HG02642 (cell line): ENCODE results near the gene KIF19.

Source experiments
- ATAC-seq: cut with Tn5 transposase; IDR thresholded peaks from one replicate; pipeline ENCODE4 v1.9.1; 2021; ENCODE audit warnings: mild to moderate bottlenecking; ENCODE audit not compliant: unreplicated experiment, poor library complexity

Gene KIF19

DNA sequence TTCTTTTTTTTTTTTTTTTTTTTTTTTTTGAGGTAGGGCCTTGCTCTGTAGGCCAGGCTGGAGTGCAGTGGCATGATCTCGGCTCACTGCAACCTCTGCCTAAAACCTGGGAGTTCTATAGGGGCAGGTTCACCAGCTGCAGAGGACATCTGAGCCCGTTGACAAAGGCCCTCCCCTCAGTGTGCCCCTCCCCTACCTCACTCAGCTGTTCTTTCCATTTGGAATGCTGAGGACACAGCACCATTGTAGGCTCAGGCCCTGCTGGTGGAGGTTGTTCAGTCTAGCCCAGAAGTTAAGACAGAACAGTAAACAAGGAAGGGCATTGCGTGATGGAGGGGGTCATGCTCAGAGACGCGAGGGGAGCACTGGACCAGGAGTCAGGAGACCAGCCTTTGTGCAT, 21.8 kb upstream of the KIF19 start:
- no peak for ATAC-seq

GRCh38 chr17:74305865-74306654, 20.0 kb upstream of the KIF19 start:
- no peak for ATAC-seq

GRCh38 chr17:74307984-74308773, 17.8 kb upstream of the KIF19 start:
- no peak for ATAC-seq

- no peak for ATAC-seq
These were observed 16.1 kb upstream of the KIF19 start for GRCh38 chr17:74309902-74310301.

- ATAC-seq: no peak
These were observed 11.1 kb upstream of the KIF19 start for GRCh38 chr17:74314877-74315276.

GRCh38 chr17:74316220-74316619, 9.8 kb upstream of the KIF19 start:
- ATAC-seq: no peak

DNA sequence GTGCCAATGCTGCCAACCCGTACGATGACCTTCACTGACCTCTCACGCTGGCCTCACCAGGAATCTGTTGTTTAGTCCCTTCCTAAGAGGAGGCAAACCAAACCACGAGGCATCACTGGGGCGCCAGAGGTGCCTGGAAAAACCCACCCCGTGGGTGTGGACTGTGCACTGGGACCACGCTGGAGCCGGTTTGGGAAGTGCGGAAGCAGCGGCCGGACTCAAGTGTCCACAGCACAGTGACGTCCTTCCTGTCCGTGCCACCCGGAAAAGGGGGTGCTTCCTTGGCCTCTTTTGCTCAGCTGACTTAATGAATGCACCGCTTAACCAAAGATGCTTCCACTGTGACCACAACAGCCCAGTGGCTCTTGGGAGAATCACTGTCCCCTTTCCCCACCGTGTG, 9.0 kb upstream of the KIF19 start:
- no peak for ATAC-seq

DNA sequence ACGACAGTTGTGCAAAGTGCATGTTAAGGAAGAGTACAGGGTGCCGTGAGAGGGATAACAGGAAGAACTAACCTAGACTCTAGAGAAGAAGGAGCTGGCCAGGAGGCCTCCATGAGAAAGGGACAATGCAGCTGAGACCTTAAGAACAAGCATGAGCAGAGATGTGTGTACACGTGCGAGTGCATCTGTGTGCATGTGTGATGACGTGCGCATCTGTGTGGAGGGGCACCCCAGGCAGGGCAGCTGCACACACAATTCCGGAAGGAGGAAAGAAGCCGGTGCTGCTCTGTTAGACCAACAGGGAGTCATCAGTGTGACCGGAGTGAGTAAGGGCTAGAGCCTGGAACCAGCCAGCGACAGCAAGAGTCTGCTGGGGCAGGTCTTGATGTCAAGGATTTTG, 7.6 kb upstream of the KIF19 start:
- no peak for ATAC-seq

DNA sequence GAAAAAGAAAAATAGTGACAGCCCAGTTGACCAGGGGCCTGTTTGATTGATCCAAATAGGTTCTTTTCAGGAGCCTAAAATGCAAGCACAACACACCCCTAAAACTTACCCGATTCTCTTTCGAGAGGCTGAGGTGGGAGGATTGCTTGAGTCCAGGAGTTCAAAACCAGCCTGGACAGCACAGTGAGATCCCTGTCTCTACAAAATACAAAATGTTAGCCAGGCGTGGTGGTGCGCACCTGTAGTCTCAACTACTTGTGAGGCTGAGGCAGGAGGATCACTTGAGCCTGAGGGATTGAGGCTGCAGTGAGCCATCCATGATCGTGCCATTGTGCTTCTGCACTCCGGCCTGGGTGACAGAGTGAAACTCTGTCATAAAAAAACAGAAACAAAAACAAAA, 1.5 kb upstream of the KIF19 start:
- no peak for ATAC-seq

- no peak for ATAC-seq
These were observed 667 bp upstream of the KIF19 start for GRCh38 chr17:74325376-74325742.

- ATAC-seq: no peak
These were observed 480 bp downstream of the KIF19 start for GRCh38 chr17:74326506-74326905.

GRCh38 chr17:74328487-74328886, 2.5 kb downstream of the KIF19 start:
- ATAC-seq: no peak

DNA sequence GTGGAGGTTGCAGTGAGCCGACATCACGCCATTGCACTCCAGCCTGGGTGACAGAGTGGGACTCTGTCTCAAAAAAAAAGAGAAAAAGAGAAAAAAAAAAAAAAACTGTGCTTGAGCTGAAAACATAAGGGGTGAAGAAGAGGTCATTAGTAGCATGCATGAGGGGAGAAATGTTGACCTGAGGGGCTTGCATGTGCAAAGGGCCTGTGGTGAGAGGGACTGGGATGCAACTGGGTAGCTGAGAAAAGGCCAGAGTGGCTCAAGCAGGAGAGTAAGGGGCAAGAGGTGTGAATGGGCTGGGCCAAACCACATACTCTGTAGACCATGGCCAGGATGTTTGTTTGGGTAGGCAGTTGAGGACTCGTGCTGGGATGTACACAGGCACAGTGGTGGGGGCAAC, 3.4 kb downstream of the KIF19 start:
- ATAC-seq: no peak

GRCh38 chr17:74330446-74330845, 4.4 kb downstream of the KIF19 start:
- no peak for ATAC-seq

DNA sequence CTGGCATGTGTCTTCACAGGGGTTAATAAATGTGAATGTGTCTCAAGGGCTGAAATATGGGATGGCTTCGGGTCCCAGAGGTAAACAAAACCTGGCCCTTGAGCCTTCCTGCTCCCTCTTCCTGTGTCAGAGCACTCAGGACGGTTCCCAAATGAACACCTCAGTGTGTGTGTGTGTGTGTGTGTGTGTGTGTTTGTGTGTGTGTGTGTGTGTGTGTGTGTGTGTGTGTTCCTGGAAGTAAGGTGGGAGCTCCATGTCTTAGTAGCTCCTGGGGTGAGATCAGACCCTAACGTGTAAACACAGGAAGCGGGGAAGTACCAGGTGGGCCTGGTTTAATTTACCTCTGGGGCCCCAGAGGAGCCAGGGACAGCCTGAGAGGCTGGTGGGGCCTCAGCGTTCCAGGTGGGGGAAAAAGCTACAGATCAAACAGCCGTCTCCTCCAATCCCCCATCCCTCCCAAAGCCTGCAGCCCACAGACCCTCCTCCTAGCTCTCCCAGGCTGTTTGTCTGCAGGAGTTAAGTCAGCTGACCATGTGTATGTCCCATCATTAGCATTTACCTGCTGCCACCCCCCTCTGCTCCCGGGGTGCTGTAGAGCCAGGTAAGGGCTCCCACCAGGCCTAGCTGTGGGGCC, 6.1 kb downstream of the KIF19 start:
- ATAC-seq: no peak

DNA sequence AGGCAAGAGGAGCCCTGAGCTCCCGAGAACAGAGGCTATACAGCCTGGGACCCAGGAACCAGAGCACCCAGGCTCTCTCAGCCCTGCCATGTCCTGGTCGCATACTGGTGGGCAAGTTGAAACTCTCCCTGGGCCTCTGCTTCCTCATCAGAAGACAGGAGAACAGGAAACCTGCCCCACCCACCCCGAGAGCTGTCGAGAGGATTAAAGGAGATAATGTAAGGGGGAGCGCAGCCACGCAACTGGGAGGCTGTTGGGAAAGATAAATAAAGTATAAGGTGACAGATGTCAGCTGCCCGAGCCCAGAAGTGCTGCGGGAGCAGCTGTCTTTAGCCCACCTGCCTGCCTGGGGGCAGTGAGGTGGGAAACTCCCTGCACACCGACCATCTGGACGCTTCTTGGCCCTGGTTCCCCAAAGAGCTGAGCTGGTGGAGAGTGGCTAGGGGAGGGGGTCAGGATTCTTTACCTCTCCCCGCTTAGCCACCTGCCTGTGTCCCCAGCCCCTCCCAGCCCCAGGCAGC, 6.8 kb downstream of the KIF19 start:
- ATAC-seq: no peak

DNA sequence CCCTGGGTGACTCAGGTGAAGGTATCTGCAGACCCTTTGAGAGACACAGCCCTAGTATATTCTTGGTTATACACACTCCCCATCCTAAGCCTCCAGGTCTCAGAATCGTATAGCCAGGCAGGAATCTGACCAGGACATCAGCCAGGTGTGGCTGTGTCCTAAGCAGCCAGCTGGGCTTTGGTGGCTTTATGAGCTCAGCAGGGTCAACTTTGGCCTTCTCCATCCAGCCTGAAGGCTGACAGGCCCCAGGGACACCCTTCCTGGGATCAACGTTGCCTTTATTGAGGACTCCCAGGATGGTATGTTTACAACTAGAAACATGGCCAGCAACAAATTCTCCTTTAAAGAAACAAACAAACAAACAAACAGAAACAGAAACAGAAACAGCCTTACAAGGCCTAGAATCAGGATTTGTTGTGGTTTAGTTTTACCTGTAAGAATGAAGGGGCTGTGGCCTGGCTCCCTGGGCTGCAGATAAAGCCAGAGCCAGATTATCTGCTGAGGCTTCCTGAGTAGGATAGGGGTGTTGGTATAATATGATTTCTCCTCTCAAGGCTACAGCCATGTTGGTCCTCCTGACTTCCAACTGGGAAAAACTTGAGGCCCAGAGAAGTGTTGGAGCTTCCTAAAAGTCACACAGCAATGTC, 8.5 kb downstream of the KIF19 start:
- ATAC-seq: no peak

DNA sequence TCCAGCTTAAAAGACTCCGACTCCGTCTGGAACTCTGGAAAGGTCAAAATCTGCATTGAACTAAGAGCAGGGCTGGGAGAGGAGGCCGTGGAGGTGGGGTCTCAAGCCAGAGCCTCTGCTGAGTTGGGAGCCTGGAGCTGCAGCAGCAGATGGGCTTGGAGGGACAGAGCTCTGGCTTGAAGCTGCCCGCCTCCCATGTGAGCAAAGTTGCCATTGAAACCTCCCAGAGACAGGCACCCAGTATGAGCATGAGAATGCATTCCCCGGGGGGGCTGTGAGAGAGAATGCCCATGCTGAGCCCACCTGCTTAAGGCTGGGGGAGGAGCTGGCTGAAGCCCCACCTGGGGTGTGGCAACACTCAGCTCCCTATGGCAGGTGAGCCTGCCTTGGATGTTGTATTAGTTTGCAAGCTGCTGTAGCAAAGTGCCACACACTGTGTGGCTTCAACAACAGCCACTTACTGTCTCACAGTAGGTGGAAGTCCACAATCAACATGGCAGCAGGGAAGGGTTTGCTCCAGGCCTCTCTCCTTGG, 9.6 kb downstream of the KIF19 start:
- no peak for ATAC-seq

DNA sequence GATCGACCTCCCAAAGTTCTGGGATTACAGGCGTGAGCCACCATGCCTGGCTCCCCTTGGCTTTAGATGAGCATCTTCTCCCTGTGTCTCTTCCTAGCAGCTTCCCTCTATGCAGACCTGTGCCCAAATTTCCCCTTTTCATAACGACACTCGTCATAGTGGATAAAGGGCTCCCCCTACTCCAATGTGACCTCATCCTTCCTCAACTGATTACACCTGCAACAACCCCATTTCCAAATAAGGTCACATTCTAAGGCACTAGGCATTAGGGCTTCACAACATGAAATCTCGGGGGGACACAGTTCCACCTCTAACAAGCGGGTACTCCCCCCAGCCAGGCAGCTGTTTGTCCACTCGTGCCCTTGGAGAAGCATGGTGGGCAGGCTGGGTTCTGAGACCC, 10.3 kb downstream of the KIF19 start:
- ATAC-seq: no peak

DNA sequence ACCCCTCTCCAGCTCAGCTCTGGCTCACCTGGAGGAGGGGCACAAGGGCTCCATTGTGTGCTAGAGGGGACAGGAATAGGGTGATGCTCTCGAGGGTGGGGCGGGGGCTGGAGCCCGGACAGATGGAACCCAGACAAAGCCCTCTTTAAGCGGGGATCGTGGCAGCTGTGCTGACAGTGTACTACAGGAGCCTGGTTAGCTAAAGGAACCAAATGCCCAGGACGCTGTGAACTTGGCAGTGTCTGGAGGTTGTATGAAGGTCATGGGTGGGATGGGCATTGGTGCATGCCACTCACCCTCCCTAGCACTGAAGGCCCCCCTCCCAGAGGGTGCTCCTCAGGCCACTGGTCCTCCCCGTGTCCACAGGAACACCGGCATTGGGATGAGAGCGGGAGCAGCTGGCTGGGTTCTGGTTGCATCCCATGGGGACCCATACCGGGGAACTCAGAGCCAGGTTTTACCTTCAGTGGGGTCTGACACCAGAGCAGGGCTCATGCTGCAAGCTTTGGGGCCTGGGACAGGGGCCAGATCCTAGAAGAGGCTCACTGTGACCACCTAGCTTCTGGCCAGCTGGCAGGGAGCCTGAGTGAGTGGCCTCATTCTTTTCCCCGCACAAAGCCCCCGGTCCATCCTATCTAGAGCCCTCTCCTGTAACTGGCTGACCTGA, 11.9 kb downstream of the KIF19 start:
- ATAC-seq: no peak
